ENCODE results near the gene VTA1.

Gene VTA1

GRCh38 chr6:142266060-142266459 is 119.0 kb downstream of the VTA1 start:
- DNase-seq (ENCODE audit: low read depth in 2 of 2), result no peak

DNA sequence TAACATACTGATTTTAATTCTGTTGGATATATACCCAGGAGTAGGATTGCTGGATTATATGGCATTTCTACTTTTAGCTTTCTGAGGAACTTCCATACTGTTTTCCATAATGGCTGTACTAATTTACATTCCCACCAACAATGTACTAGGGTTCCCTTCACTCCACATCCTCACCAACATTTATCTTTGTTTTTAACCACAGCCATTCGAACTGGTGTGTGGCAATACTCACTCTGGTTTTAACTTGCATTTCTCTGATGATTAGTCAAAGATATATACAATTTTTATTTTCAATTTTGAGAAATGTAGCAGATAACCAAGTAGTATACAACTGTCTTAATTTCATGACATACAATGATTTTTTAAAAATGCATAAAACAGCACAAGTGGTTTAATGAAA is 124.4 kb downstream of the VTA1 start:
- no peak for DNase-seq (ENCODE audit: low read depth in 2 of 2)

Measured in stimulated activated CD8-positive, alpha-beta memory T cell treated with anti-CD3 and anti-CD28 coated beads, Interleukin-2, amount 100 ng/mL, for 1 hour (primary cell).